ENCODE results near the gene LRRC3. TPM values are rescaled to one million over a fixed set of nuclear protein-coding genes. Genes with fewer than 3 reads are reported as not detected.

The LRRC3 gene
- total and polyA plus RNA-seq, 2 donors from 2014 or later: 0.60 to 1.4 TPM

DNA sequence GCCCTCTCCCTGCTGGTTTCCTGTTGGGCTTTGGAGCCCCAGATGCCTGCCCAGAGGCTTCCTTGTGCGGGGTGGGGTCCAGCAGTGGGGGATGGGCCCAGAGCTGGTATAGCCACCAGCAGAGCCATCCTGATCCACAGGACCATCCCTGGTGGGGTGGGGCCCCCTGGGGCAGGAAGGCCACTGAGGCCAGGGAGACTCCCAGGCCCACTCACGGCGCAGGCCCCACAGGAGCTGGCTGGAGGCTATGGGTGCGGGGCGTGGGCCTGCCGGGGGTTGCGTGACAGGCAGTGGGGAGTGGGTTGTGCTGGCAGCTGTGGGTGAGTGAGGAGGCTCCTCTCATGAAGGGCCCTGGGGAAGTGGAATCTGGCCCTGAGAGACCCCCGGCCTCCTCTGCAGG, 5.7 kb downstream of the LRRC3 start:
- no peaks in the 10 kb centered on the region for H3K4me1 ChIP-seq (ENCODE audit: control insufficient read depth in 2 of 3, insufficient read depth in 2 of 3, low read depth in 1 of 3, low read length in 3 of 3)
- peak in 1 of 5 donors; percentile 47 for DNase-seq
- FAIRE-seq: no peak

DNA sequence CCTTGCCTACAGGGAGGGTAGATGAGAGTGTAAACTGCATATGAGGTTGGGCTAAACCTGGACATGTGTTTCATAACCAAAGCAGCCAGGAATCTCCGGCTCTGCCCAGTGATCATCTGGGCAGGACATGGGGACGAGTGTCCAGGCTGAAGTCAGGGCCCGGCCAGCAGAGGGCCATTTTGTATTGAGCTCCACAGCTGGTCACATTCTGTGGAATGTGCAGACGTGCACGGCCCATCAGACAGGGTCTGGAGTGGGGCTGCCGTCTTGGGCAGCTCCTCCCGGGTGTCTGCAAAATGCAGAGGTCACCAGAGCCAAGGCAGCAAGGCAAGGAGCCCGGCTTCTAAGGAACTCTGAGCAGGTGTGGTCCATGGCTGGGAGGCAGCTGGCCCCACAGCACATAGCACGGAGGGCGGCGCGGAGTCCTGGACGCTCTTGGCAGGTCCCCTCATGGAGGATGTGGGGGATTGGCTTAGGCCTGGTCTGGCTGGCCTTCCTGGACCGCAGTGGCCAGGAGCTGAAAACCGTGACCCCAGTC, 6.2 kb downstream of the LRRC3 start:
- Histone ChIP-seq H3K9me3 (ENCODE audit: control insufficient read depth in 2 of 3, insufficient read depth in 1 of 3, low read length in 3 of 3) (no peaks in the 10 kb centered on the region), H3K27me3 (ENCODE audit: control insufficient read depth, insufficient read depth, low read length) (no peaks in the 10 kb centered on the region), H3K9ac (ENCODE audit: low read length in 3 of 3) (no peak overlapping the region), H3K4me1 (ENCODE audit: control insufficient read depth in 2 of 3, insufficient read depth in 2 of 3, low read depth in 1 of 3, low read length in 3 of 3) (no peaks in the 10 kb centered on the region), H3K4me3 (ENCODE audit: low read length in 3 of 3) (no peak overlapping the region), H3K27ac (ENCODE audit: low read depth in 2 of 2, low read length in 2 of 2) (no peak overlapping the region), H3K36me3 (ENCODE audit: control insufficient read depth in 2 of 3, insufficient read depth in 3 of 3, low read length in 3 of 3) (no peaks in the 10 kb centered on the region)
- intact Hi-C loops (cut with DNase I): no loop called here
- DNase-seq (peak in 4 of 5 donors; percentile 50 to 73 (median 59)), FAIRE-seq (no peak)
- TF ChIP-seq, protein P1, sequence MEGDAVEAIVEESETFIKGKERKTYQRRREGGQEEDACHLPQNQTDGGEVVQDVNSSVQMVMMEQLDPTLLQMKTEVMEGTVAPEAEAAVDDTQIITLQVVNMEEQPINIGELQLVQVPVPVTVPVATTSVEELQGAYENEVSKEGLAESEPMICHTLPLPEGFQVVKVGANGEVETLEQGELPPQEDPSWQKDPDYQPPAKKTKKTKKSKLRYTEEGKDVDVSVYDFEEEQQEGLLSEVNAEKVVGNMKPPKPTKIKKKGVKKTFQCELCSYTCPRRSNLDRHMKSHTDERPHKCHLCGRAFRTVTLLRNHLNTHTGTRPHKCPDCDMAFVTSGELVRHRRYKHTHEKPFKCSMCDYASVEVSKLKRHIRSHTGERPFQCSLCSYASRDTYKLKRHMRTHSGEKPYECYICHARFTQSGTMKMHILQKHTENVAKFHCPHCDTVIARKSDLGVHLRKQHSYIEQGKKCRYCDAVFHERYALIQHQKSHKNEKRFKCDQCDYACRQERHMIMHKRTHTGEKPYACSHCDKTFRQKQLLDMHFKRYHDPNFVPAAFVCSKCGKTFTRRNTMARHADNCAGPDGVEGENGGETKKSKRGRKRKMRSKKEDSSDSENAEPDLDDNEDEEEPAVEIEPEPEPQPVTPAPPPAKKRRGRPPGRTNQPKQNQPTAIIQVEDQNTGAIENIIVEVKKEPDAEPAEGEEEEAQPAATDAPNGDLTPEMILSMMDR (IDR thresholded peaks at IDR 0.05; ENCODE audit: borderline replicate concordance, extremely low read depth, insufficient read depth): no peak

More for the DNA sequence above, 5.7 kb downstream of the LRRC3 start:
- H3K9ac ChIP-seq (ENCODE audit: low read length in 3 of 3): no peak overlapping the region
- intact Hi-C loops (cut with DNase I): no loop called here
- H3K36me3 ChIP-seq (ENCODE audit: control insufficient read depth in 2 of 3, insufficient read depth in 3 of 3, low read length in 3 of 3): no peaks in the 10 kb centered on the region
- no peaks in the 10 kb centered on the region for H3K27me3 ChIP-seq (ENCODE audit: control insufficient read depth, insufficient read depth, low read length)
- no peak overlapping the region for H3K27ac ChIP-seq (ENCODE audit: low read depth in 2 of 2, low read length in 2 of 2)
- TF ChIP-seq, protein P1 (IDR thresholded peaks at IDR 0.05; ENCODE audit: borderline replicate concordance, extremely low read depth, insufficient read depth): no peak
- H3K4me3 ChIP-seq (ENCODE audit: low read length in 3 of 3): no peak overlapping the region
- H3K9me3 ChIP-seq (ENCODE audit: control insufficient read depth in 2 of 3, insufficient read depth in 1 of 3, low read length in 3 of 3): no peaks in the 10 kb centered on the region

DNA sequence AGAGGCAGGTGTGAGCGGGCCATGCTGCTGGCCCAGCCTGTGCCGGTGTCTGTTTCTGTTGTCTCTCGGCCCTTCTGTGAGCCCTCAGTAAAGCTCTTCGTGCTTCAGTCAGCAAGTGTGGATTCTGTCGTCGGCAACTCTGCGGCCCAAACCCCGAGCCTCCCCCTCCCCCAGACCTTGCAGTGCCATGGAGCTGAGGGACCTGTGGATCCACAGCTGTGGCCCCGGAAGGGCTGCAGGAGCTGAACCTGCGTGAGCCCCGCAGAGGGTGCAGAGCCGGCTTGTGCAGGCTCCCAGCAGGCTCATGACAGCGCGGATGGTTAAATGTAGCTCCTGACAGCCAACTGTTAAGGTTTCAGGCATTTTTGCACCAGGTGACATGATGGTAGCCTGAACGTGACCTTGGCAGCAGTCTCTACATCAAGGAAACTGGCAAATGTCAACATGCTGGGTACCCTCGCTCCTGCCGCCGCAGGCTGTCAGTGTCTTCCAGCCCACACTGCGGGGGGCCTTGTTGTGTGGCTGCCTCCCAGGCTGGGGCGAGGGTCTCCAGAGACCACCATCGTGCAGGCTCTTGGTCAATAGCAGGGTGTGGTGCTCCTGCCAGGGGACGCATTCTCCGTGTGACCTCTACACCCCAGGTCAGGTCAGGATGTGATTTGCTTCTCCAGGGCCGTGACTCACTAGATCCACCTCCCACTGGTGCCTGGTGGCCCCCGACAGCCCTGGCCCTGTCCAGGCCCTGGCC, 7.0 kb downstream of the LRRC3 start:
- intact Hi-C loops (cut with DNase I): no loop called here
- Histone ChIP-seq H3K9me3 (ENCODE audit: control insufficient read depth in 2 of 3, insufficient read depth in 1 of 3, low read length in 3 of 3) (no peaks in the 10 kb centered on the region), H3K4me1 (ENCODE audit: control insufficient read depth in 2 of 3, insufficient read depth in 2 of 3, low read depth in 1 of 3, low read length in 3 of 3) (no peaks in the 10 kb centered on the region), H3K9ac (ENCODE audit: low read length in 3 of 3) (no peak overlapping the region), H3K36me3 (ENCODE audit: control insufficient read depth in 2 of 3, insufficient read depth in 3 of 3, low read length in 3 of 3) (no peaks in the 10 kb centered on the region), H3K27me3 (ENCODE audit: control insufficient read depth, insufficient read depth, low read length) (no peaks in the 10 kb centered on the region), H3K4me3 (ENCODE audit: low read length in 3 of 3) (no peak overlapping the region), H3K27ac (ENCODE audit: low read depth in 2 of 2, low read length in 2 of 2) (no peak overlapping the region)
- DNase-seq (peak in 1 of 5 donors; percentile 39), FAIRE-seq (no peak)
- TF ChIP-seq, protein P1 (IDR thresholded peaks at IDR 0.05; ENCODE audit: borderline replicate concordance, extremely low read depth, insufficient read depth): no peak
